ENCODE results near the gene PLB1.

The PLB1 gene

DNA sequence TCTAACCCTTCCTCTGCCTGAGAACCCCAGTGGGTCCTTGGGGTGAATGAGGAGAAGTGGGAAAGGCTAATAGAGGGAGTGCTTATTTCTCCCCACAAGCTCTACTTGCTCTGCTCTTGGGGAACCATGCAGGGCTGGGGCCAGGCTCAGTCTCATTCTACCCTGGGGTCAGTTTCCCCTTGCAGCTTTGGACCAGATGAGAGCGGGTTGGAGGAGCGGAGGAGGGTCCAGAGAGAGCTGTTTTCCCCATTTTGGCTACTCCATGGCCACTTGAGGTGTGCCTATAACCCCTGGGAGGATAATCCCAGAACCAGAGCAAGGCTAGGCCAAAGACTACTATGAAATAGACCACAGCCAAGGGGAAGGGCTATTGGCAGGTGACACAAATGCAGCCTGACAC is 29.6 kb downstream of the PLB1 start:
- no peaks in the 10 kb centered on the region for H3K36me3 ChIP-seq (ENCODE audit: insufficient read depth, low read length)
- DNase-seq (ENCODE audit: low read depth, low spot score) = no peak
- no peak for TF ChIP-seq FOXP2 (optimal IDR thresholded peaks at IDR 0.05; ENCODE audit: control extremely low read depth, extremely low read length, insufficient read depth)
- no peak for TF ChIP-seq POLR2AphosphoS5 (IDR thresholded peaks at IDR 0.05; ENCODE audit: borderline replicate concordance, low read depth, low read length)
- TF ChIP-seq EZH2 (IDR thresholded peaks at IDR 0.05) = no peak

DNA sequence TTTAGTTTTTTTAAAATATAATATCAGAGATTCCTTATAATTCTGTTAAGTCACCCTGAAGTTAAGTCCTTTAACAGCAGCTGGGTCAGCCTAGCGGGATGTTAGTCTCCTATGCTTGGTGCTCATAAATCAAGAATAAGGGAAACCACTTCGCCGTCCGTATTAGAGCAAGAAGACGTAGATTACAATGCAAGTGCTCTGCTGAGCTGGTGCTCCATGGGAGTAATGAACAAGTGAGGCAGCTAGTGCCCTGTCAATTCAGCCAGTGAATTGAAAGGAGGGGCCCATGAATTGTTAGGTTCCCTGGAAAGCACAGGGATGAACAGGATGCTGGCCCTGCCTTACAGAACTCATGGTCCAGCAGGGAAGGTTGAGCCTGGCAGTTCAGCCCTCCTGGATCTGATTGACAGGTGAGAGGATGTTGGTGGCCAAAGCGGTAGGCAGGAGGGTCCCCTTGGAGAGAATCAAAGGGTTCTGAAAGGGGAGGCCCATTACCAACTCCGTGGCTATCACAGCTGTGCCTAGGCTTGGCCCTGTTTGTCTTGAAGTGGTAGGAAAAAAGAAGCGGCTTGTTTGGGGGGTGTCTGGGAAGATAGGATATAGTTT is 30.8 kb downstream of the PLB1 start:
- H3K4me3 ChIP-seq = no peak overlapping the region
- H3K9ac ChIP-seq (ENCODE audit: insufficient read length) = no peak overlapping the region
- no peak overlapping the region for H3K27ac ChIP-seq
- H3K36me3 ChIP-seq (ENCODE audit: insufficient read depth, low read length) = no peaks in the 10 kb centered on the region
- TF ChIP-seq POLR2AphosphoS5 (IDR thresholded peaks at IDR 0.05; ENCODE audit: borderline replicate concordance, low read depth, low read length) (no peak), FOXP2 (optimal IDR thresholded peaks at IDR 0.05; ENCODE audit: control extremely low read depth, extremely low read length, insufficient read depth) (no peak), EZH2 (IDR thresholded peaks at IDR 0.05) (no peak)
- H3K9me3 ChIP-seq (ENCODE audit: low read depth, low read length) = no peaks in the 10 kb centered on the region
- no peak for DNase-seq (ENCODE audit: low read depth, low spot score)

More for the DNA sequence above, 29.6 kb downstream of the PLB1 start:
- Histone ChIP-seq H3K9ac (ENCODE audit: insufficient read length) (no peak overlapping the region), H3K4me3 (no peak overlapping the region), H3K27ac (no peak overlapping the region), H3K9me3 (ENCODE audit: low read depth, low read length) (no peaks in the 10 kb centered on the region)

DNA sequence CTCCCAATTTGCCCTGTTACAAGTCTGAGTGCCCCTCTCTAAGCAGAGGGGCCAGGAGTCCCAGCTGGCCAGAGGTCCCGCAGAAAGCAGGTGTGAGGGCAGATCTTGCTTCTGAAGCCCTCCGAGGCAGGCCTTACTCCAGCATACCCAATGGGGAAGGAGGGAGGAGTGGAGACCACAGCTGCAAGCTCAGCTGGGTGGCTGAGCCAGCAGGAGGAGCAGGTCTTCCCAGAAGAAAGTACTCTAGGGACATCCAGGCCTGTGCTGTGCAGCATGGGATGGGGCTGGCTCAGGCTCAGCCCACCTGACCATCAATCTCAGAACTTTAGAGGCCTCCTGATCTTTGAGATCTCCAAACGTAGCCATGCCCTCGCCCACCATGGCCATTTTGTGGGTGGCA is 31.3 kb downstream of the PLB1 start:
- H3K36me3 ChIP-seq (ENCODE audit: insufficient read depth, low read length) = no peaks in the 10 kb centered on the region
- DNase-seq (ENCODE audit: low read depth, low spot score) = no peak
- H3K9ac ChIP-seq (ENCODE audit: insufficient read length) = no peak overlapping the region
- no peak overlapping the region for H3K27ac ChIP-seq
- H3K9me3 ChIP-seq (ENCODE audit: low read depth, low read length) = no peaks in the 10 kb centered on the region
- TF ChIP-seq EZH2 (IDR thresholded peaks at IDR 0.05) (no peak), POLR2AphosphoS5 (IDR thresholded peaks at IDR 0.05; ENCODE audit: borderline replicate concordance, low read depth, low read length) (no peak), FOXP2 (optimal IDR thresholded peaks at IDR 0.05; ENCODE audit: control extremely low read depth, extremely low read length, insufficient read depth) (no peak)
- no peak overlapping the region for H3K4me3 ChIP-seq

DNA sequence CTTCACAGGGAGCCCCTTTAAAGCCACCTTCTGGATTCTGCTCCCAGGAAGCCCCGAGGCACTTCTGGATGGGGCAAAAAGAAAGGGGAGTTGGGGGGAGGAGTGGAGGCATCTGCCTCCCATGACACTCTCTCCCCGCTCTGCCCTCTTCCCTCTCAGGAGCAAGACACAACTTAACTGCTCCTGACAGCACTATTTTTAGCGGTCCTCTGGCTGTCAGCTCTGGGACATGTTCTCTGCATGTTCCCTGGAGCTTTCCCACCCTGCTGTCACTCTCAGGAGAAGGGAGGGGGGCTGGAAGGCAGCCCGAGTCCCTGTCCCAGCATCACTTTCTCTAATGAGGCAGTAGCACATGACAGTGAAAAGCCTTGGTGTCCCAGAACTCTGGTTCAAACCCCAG is 32.3 kb downstream of the PLB1 start:
- H3K27ac ChIP-seq = no peak overlapping the region
- no peak for DNase-seq (ENCODE audit: low read depth, low spot score)
- H3K4me3 ChIP-seq = no peak overlapping the region
- H3K36me3 ChIP-seq (ENCODE audit: insufficient read depth, low read length) = no peaks in the 10 kb centered on the region
- no peaks in the 10 kb centered on the region for H3K9me3 ChIP-seq (ENCODE audit: low read depth, low read length)
- H3K9ac ChIP-seq (ENCODE audit: insufficient read length) = no peak overlapping the region
- TF ChIP-seq POLR2AphosphoS5 (IDR thresholded peaks at IDR 0.05; ENCODE audit: borderline replicate concordance, low read depth, low read length) = no peak
- TF ChIP-seq EZH2 (IDR thresholded peaks at IDR 0.05) = no peak
- no peak for TF ChIP-seq FOXP2 (optimal IDR thresholded peaks at IDR 0.05; ENCODE audit: control extremely low read depth, extremely low read length, insufficient read depth)

DNA sequence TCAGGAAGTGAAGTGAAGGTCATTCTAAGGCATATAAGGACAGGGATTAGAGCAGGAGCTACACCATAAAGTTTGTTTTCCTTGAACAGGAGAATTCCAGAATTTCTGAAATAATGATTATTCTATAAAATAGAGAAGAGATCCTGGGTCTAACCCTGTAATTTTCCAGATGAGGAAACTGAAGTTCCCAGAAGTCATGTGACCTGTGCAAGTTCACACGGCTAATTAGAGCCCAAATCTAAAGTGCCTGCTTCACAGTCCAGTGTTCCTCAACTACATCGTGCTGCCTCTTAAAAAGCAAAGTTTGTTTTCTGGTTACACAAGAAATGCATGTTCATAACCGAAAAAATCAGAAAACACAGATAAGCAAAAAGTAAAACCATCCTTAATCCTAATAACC is 34.9 kb downstream of the PLB1 start:
- H3K4me3 ChIP-seq = no peak overlapping the region
- H3K27ac ChIP-seq = no peak overlapping the region
- H3K36me3 ChIP-seq (ENCODE audit: insufficient read depth, low read length) = no peaks in the 10 kb centered on the region
- TF ChIP-seq FOXP2 (optimal IDR thresholded peaks at IDR 0.05; ENCODE audit: control extremely low read depth, extremely low read length, insufficient read depth) (no peak), POLR2AphosphoS5 (IDR thresholded peaks at IDR 0.05; ENCODE audit: borderline replicate concordance, low read depth, low read length) (no peak), EZH2 (IDR thresholded peaks at IDR 0.05) (no peak)
- DNase-seq (ENCODE audit: low read depth, low spot score) = no peak
- no peaks in the 10 kb centered on the region for H3K9me3 ChIP-seq (ENCODE audit: low read depth, low read length)
- H3K9ac ChIP-seq (ENCODE audit: insufficient read length) = no peak overlapping the region

DNA sequence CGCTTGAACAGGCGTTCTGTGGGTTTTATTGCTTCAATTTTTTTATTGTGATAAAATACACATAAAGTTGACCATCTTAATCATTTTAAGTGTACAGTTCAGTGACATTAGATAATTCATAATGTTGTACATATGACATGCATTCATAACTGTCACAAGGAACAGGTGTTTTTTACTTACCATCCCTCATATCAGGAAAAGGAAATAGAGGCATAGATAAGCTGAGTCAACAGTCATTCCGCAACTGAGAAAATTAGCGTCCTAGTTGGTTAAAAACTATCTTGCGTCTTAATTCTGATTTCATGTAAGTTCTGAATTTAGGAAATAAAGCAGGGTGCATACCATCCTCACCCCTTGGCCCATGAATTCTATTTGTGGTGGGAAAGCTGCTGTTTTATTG is 36.5 kb downstream of the PLB1 start:
- TF ChIP-seq EZH2 (IDR thresholded peaks at IDR 0.05) (no peak), FOXP2 (optimal IDR thresholded peaks at IDR 0.05; ENCODE audit: control extremely low read depth, extremely low read length, insufficient read depth) (no peak), POLR2AphosphoS5 (IDR thresholded peaks at IDR 0.05; ENCODE audit: borderline replicate concordance, low read depth, low read length) (no peak)

DNA sequence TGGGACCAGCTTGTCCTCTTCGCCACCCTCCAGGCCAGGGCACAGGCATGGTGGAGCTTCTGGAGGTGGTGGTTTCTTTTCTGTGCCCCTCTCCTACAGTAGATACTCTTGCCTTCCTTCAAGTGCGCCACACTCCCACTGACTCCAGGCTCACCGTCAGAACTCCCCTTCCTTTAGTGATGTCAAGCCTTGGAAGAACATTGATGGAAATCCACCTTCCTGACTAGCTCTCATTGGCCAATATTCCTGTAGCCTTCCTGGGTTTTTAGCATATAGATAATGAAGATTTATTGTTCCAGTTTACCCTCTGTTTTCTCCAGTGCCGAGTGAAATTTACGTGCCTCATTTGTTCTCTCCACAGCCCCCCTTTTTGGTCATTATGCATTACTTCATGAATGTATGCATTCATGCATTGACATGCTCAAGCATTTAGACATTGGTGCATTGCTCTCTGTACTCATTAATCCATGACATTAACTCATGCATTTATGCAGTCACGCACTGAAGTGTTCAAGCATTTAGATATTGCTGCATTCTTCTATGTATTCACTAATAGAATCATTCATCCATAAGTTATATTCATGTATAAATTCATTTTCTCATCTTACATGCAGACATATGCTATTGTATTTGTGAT is 37.3 kb downstream of the PLB1 start:
- Histone ChIP-seq H3K27ac (no peak overlapping the region), H3K4me3 (no peak overlapping the region), H3K9ac (ENCODE audit: insufficient read length) (no peak overlapping the region), H3K36me3 (ENCODE audit: insufficient read depth, low read length) (no peaks in the 10 kb centered on the region), H3K9me3 (ENCODE audit: low read depth, low read length) (no peaks in the 10 kb centered on the region)
- TF ChIP-seq POLR2AphosphoS5 (IDR thresholded peaks at IDR 0.05; ENCODE audit: borderline replicate concordance, low read depth, low read length) (no peak), EZH2 (IDR thresholded peaks at IDR 0.05) (no peak), FOXP2 (optimal IDR thresholded peaks at IDR 0.05; ENCODE audit: control extremely low read depth, extremely low read length, insufficient read depth) (no peak)
- DNase-seq (ENCODE audit: low read depth, low spot score) = no peak

More for the DNA sequence above, 36.5 kb downstream of the PLB1 start:
- Histone ChIP-seq H3K9me3 (ENCODE audit: low read depth, low read length) (no peaks in the 10 kb centered on the region), H3K4me3 (no peak overlapping the region), H3K27ac (no peak overlapping the region), H3K9ac (ENCODE audit: insufficient read length) (no peak overlapping the region), H3K36me3 (ENCODE audit: insufficient read depth, low read length) (no peaks in the 10 kb centered on the region)
- no peak for DNase-seq (ENCODE audit: low read depth, low spot score)

DNA sequence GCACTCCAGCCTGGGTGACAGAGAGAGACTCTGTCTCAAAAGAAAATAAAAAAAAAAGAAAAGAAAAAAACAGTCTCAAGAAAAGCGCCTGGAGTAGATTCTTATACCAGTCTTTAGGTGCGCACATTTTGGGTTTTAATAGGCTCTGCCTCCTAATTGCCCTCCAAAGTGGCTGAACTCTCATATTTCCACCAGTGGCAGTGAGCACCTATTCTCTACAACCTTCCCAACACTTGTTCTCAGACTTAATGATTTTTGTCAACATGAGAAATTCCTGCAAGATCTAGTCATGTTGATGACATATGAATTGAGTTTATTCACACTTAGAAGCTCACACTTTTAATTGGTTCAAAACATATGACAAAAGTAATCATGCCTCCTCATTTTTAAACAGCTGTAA is 39.0 kb downstream of the PLB1 start:
- Histone ChIP-seq H3K27ac (no peak overlapping the region), H3K4me3 (no peak overlapping the region), H3K36me3 (ENCODE audit: insufficient read depth, low read length) (no peaks in the 10 kb centered on the region), H3K9me3 (ENCODE audit: low read depth, low read length) (no peaks in the 10 kb centered on the region), H3K9ac (ENCODE audit: insufficient read length) (no peak overlapping the region)
- DNase-seq (ENCODE audit: low read depth, low spot score) = no peak
- TF ChIP-seq FOXP2 (optimal IDR thresholded peaks at IDR 0.05; ENCODE audit: control extremely low read depth, extremely low read length, insufficient read depth) (no peak), EZH2 (IDR thresholded peaks at IDR 0.05) (no peak), POLR2AphosphoS5 (IDR thresholded peaks at IDR 0.05; ENCODE audit: borderline replicate concordance, low read depth, low read length) (no peak)
